IMR-90 (cell line): ENCODE data around the gene PROK2.

Source experiments
- CTCF ChIP-seq: conservative IDR thresholded peaks from 2 replicates; pipeline ENCODE4 v1.5.1; 2012; ENCODE audit warnings: mild to moderate bottlenecking, low read depth, low read length, improper control_type of control experiment
- ELK1 ChIP-seq: fragments of 150-350 bp; IDR thresholded peaks from 2 replicates; pipeline ENCODE4 v1.6.1; 2016; ENCODE audit warnings: low read depth, mild to moderate bottlenecking, low read length, moderate library complexity, borderline replicate concordance
- POLR2A ChIP-seq: IDR thresholded peaks from 2 replicates; pipeline ENCODE4 v1.6.1; 2012; ENCODE audit warnings: mild to moderate bottlenecking, low read depth, low read length
- RAD21 ChIP-seq: IDR thresholded peaks from 2 replicates; pipeline ENCODE4 v1.6.1; 2012; ENCODE audit warnings: low read length, improper control_type of control experiment

GRCh38 chr3:71752831-71753700, 31.9 kb downstream of the PROK2 start:
- no peak for TF ChIP-seq RAD21
- TF ChIP-seq POLR2A, result no peak
- no peak for TF ChIP-seq CTCF
- no peak for TF ChIP-seq ELK1
